Heart left ventricle (tissue), 16 donors: Measurements from ENCODE around the gene DLG4. TPM values are rescaled to one million over a fixed set of nuclear protein-coding genes. Genes with fewer than 3 reads are reported as not detected.

ENCODE experiments used
- ATAC-seq, 4 donors: fragments of 200-7000 bp; cut with Tn5 transposase; one replicate each; pipeline ENCODE4 v1.9.1; 2020 to 2022; ENCODE audit warnings: moderate library complexity in 4 of 4, mild to moderate bottlenecking in 3 of 4, moderate number of reproducible peaks in 1 of 4
- DNase-seq, 5 donors: peaks; one replicate each; pipeline ENCODE4 v3.0.0-alpha.2; 2020
- H3K27ac ChIP-seq, 12 donors: fragments of 200-600 bp; sonication (generic) in 4 of 12; one replicate each; pipeline versions ENCODE4 v1.5.0 to v1.8.0; 2016 to 2022; ENCODE audit warnings: mild to moderate bottlenecking in 2 of 12
- H3K27me3 ChIP-seq, 9 donors: fragments of 200-600 bp; sonication (generic) in 2 of 9; one replicate each; pipeline versions ENCODE4 v1.5.1 to v1.8.0; 2016 to 2022; ENCODE audit warnings: mild to moderate bottlenecking in 3 of 9
- H3K36me3 ChIP-seq, 9 donors: fragments of 200-600 bp; sonication (generic) in 2 of 9; one replicate each; pipeline versions ENCODE4 v1.5.0 to v1.8.0; 2018 to 2022; ENCODE audit warnings: mild to moderate bottlenecking in 2 of 9
- H3K4me1 ChIP-seq, 12 donors: fragments of 200-600 bp; sonication (generic) in 4 of 12; one replicate each; pipeline versions ENCODE4 v1.5.0 to v1.8.0; 2016 to 2022; ENCODE audit warnings: mild to moderate bottlenecking in 3 of 12
- H3K4me3 ChIP-seq, 12 donors: fragments of 200-600 bp; sonication (generic) in 4 of 12; one replicate each; pipeline versions ENCODE4 v1.5.0 to v1.8.0; 2017 to 2022; ENCODE audit warnings: mild to moderate bottlenecking in 9 of 12, moderate library complexity in 4 of 12
- H3K9me3 ChIP-seq, 12 donors: fragments of 200-600 bp; sonication (generic) in 4 of 12; one replicate each; pipeline versions ENCODE4 v1.5.0 to v1.8.0; 2016 to 2022; ENCODE audit warnings: mild to moderate bottlenecking in 1 of 12
- POLR2A ChIP-seq, 2 donors: fragments of 450-650 bp; IDR thresholded peaks; one replicate each; pipeline ENCODE4 v1.6.1; 2017; ENCODE audit warnings: antibody characterized with exemption in 2 of 2, mild to moderate bottlenecking in 2 of 2, moderate library complexity in 2 of 2
- WGBS, 4 donors: extraction: QIAGEN DNeasy Blood & Tissue Kit in 2 of 4; methylation state at CpG; one replicate each; pipeline versions ENCODE4 v1.1.5 to v1.1.7; 2013 to 2018; 5-methylcytosine and 5-hydroxymethylcytosine counted together
- intact Hi-C, 10 donors: fragments of 100-400 bp; cut with DNase I; formaldehyde crosslinking; loops; one replicate each; pipeline versions ENCODE4 v1.11.1 to v1.14.2; 2022
- polyA plus RNA-seq, 2 donors: library from polyadenylated mRNA; stranded (reverse); fragments of 200-250 nt; gene quantifications; one replicate each; pipeline ENCODE4 v1.2.3, GENCODE V29; 2013
- total RNA-seq, 9 donors: library from RNA; depleted of rRNA in 2 of 9; stranded (reverse); fragments of >200 nt in 2 of 9; fragmentation: NEBNext Ultra II Directional in 3 of 9; extraction: Animal tissue kit (Norgen Biotek cat#: 25700) in 3 of 9; gene quantifications; one replicate each; pipeline versions ENCODE4 v1.1.0 to v1.2.4, GENCODE V29; 2016 to 2023
- TF ChIP-seq, protein P1 (sequence below), 12 donors: fragments of 200-600 bp; sonication (generic) in 4 of 12; IDR thresholded peaks; one replicate each; pipeline versions ENCODE4 v1.5.0 to v1.8.0; 2018 to 2022; ENCODE audit warnings: antibody characterized with exemption in 12 of 12, mild to moderate bottlenecking in 5 of 12
- donor health status: ischemic (EF 13 %, LVEDD 7.1; RV severe dilation, severe dysfunction).
- donor health status: healthy with polysubstance abuse.
- donor health status: DM: no; HTN: yes; CAD: no.
- donor health status: DM: no; HTN: no; CAD: no.
- donor health status: ischemic (EF 25% LVEDD 6.9; RV normal size, moderate dysfunction).
- donor health status: ischemic (EF 25% LVEDD 5.7; RV mildly dilated, moderate dysfunction).
- donor health status: healthy.
- donor health status: DM: yes; HTN: yes; CAD: no.
- donor health status: ischemic (EF 35%, LVEDD 5.7; RV mildly dilated, moderate dysfunction).
- donor health status: nonischemic (EF 11% LVEDD 7.7; RV severe dilation, severe dysfunction).
- donor health status: DM: yes; HTN: yes; CAD: no.
- donor health status: PGD.
- donor health status: ischemic (EF 29% LVEDD 5.4; RV normal size, mild dysfunction).
- donor health status: nonischemic (EF 23%, LVEDD 6.1; RV moderate dilation, normal function).

DLG4 gene
- total and polyA plus RNA-seq, 11 donors: 5.3 to 24.3 (median 15.5) TPM

DNA sequence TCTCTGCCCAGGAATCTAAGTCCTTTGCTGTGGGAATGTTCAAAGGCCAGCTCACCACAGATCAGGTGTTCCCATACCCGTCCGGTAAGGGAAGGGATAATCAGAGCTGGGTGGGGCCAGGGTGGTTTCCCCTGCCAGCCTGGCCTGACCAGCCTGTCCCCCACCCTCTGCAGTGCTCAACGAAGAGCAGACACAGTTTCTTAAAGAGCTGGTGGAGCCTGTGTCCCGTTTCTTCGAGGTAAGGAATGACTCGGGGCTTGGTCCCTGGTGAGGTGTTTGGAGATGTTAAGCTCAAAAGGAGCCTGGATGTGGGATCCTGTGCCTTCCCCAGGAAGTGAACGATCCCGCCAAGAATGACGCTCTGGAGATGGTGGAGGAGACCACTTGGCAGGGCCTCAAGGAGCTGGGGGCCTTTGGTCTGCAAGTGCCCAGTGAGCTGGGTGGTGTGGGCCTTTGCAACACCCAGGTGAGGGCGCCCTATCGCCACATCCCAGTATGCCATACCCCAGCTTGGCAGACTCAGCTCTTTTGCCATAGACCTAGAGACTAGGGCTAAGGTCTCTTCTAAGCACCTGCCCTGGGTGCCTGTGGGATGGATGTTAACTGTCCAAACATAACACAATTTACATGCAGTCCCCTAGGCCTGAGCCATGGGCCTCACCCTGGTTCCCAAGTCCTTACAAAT lies 1.1 kb upstream of the DLG4 start:
- WGBS, 4 donors: 20 to 30% (median 28%) methylated on average over 10 to 11 of the region's 11 CpGs
- peak; percentile 3 to 25 (median 8) for ATAC-seq
- DNase-seq: peak; percentile 60 to 67 (median 64)
- peak overlapping the region; percentile 69 to 100 (median 96) for H3K4me3 ChIP-seq
- H3K36me3 ChIP-seq: peaks cover 0 to 51% (median 49%) of the 10 kb centered on the region in 9 donors
- intact Hi-C loops: loop anchor here in 1 of 10 donors (2.0 kb wide), 1 partner anchor 16 kb away; no protein-coding TSS in a partner anchor
- TF ChIP-seq POLR2A (IDR thresholded peaks at IDR 0.05): no peak
- TF ChIP-seq, protein P1, sequence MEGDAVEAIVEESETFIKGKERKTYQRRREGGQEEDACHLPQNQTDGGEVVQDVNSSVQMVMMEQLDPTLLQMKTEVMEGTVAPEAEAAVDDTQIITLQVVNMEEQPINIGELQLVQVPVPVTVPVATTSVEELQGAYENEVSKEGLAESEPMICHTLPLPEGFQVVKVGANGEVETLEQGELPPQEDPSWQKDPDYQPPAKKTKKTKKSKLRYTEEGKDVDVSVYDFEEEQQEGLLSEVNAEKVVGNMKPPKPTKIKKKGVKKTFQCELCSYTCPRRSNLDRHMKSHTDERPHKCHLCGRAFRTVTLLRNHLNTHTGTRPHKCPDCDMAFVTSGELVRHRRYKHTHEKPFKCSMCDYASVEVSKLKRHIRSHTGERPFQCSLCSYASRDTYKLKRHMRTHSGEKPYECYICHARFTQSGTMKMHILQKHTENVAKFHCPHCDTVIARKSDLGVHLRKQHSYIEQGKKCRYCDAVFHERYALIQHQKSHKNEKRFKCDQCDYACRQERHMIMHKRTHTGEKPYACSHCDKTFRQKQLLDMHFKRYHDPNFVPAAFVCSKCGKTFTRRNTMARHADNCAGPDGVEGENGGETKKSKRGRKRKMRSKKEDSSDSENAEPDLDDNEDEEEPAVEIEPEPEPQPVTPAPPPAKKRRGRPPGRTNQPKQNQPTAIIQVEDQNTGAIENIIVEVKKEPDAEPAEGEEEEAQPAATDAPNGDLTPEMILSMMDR (IDR thresholded peaks at IDR 0.05): peak in 8 of 12 donors; percentile 12 to 47 (median 36)
- H3K27ac ChIP-seq: peak overlapping the region; percentile 95 to 100 (median 98)
- no peaks in the 10 kb centered on the region for H3K9me3 ChIP-seq
- peaks cover 6 to 89% (median 46%) of the 10 kb centered on the region in 12 donors for H3K4me1 ChIP-seq
- no peaks in the 10 kb centered on the region for H3K27me3 ChIP-seq

- Histone ChIP-seq H3K36me3 (peaks cover 0 to 37% (median 34%) of the 10 kb centered on the region in 9 donors), H3K4me1 (peaks cover 6 to 91% (median 57%) of the 10 kb centered on the region in 12 donors), H3K27ac (peak overlapping the region; percentile 95 to 100 (median 98)), H3K27me3 (no peaks in the 10 kb centered on the region), H3K9me3 (no peaks in the 10 kb centered on the region), H3K4me3 (peak overlapping the region; percentile 69 to 100 (median 96))
- 19 to 22% (median 20%) methylated on average over 12 of the region's 12 CpGs for WGBS, 4 donors
- ATAC-seq (no peak), DNase-seq (no peak)
- intact Hi-C loops: loop anchor here in 1 of 10 donors (5.0 kb wide), 1 partner anchor 88 kb away; the partner anchor contains the start of gene EIF5A
- TF ChIP-seq, protein P1 (IDR thresholded peaks at IDR 0.05): no peak
- TF ChIP-seq POLR2A (IDR thresholded peaks at IDR 0.05): no peak
These were observed 316 bp downstream of the DLG4 start for GRCh38 chr17:7219229-7219811.

DNA sequence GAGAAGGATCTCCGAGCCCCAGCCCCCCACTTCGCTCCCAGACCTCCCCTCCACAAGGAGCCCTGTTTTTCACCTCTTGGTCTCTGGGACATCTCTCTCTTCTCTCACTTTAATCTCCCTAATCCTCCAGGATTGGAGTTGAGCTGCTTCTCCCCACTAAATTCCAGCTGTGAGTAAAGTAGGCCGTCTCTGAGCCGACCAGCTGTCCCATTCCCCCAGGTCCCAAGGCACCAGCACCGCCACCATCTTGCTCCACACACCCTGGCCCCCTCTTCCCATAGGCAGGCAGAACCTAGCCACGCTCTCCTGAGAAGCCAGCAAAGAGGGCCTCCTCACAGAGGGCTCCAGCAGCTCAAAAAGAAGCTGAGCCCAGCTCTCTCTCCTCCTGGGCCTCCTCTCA lies 878 bp downstream of the DLG4 start:
- Histone ChIP-seq H3K36me3 (peaks cover 0 to 32% (median 29%) of the 10 kb centered on the region in 9 donors), H3K9me3 (no peaks in the 10 kb centered on the region), H3K4me1 (peaks cover 6 to 90% (median 59%) of the 10 kb centered on the region in 12 donors), H3K27me3 (no peaks in the 10 kb centered on the region), H3K27ac (peak overlapping the region in 9 of 12 donors; percentile 83 to 100 (median 99)), H3K4me3 (no peak overlapping the region)
- DNase-seq: no peak
- 64 to 81% (median 73%) methylated on average over 6 of the region's 6 CpGs for WGBS, 4 donors
- ATAC-seq: no peak
- TF ChIP-seq, protein P1 (IDR thresholded peaks at IDR 0.05): no peak
- no peak for TF ChIP-seq POLR2A (IDR thresholded peaks at IDR 0.05)
- intact Hi-C loops: loop anchor here in 1 of 10 donors (5.0 kb wide), 1 partner anchor 89 kb away; the partner anchor contains the start of gene EIF5A

GRCh38 chr17:7218166-7218565 lies 1.5 kb downstream of the DLG4 start:
- 52 to 64% (median 60%) methylated on average over 4 to 6 of the region's 6 CpGs for WGBS, 4 donors
- Histone ChIP-seq H3K4me1 (peaks cover 6 to 86% (median 60%) of the 10 kb centered on the region in 12 donors), H3K9me3 (no peaks in the 10 kb centered on the region), H3K27me3 (no peaks in the 10 kb centered on the region), H3K36me3 (peaks cover 0 to 26% (median 23%) of the 10 kb centered on the region in 9 donors), H3K4me3 (peak overlapping the region in 9 of 12 donors; percentile 45 to 77 (median 56)), H3K27ac (peak overlapping the region; percentile 16 to 99 (median 70))
- TF ChIP-seq, protein P1 (IDR thresholded peaks at IDR 0.05): no peak
- no peak for TF ChIP-seq POLR2A (IDR thresholded peaks at IDR 0.05)
- ATAC-seq: no peak
- intact Hi-C loops: loop anchor here in 1 of 10 donors (5.0 kb wide), 1 partner anchor 89 kb away; the partner anchor contains the start of gene EIF5A
- peak in 2 of 5 donors; percentile 50 to 54 for DNase-seq
